Ascending aorta (tissue), 2 donors: ENCODE results near the gene USPL1. TPM values are rescaled to one million over a fixed set of nuclear protein-coding genes. Genes with fewer than 3 reads are reported as not detected.
"Not testable (repeated sequence)": the region's sequence is repeated elsewhere in the genome, so short reads cannot be mapped to it uniquely, and the experiment has no call there.

Experiments used
- DNase-seq, 2 donors: peaks; one replicate each; pipeline ENCODE4 v3.0.0-alpha.2; 2019; ENCODE audit warnings: low spot score in 2 of 2
- H3K27ac ChIP-seq, 2 donors: fragments of 200-600 bp; sonication (generic); one replicate each; pipeline ENCODE4 v1.5.1; 2016 to 2017; ENCODE audit warnings: mild to moderate bottlenecking in 1 of 2
- H3K27me3 ChIP-seq: fragments of 200-600 bp; sonication (generic); one replicate; pipeline ENCODE4 v1.5.1; 2017
- H3K36me3 ChIP-seq, 2 donors: fragments of 200-600 bp; sonication (generic); one replicate each; pipeline ENCODE4 v1.5.1; 2016
- H3K4me1 ChIP-seq, 2 donors: fragments of 200-600 bp; sonication (generic); one replicate each; pipeline ENCODE4 v1.5.1; 2016 to 2017; ENCODE audit warnings: mild to moderate bottlenecking in 1 of 2
- H3K4me3 ChIP-seq, 2 donors: fragments of 200-600 bp; sonication (generic); one replicate each; pipeline ENCODE4 v1.5.1; 2016 to 2017; ENCODE audit warnings: mild to moderate bottlenecking in 1 of 2
- H3K9me3 ChIP-seq, 2 donors: fragments of 200-600 bp; sonication (generic); one replicate each; pipeline ENCODE4 v1.5.1; 2016
- intact Hi-C: fragments of 100-400 bp; cut with DNase I; formaldehyde crosslinking; loops from one replicate; pipeline ENCODE4 v1.15.1; 2023
- total RNA-seq: library from RNA; depleted of rRNA; stranded (reverse); fragments of >200 nt; gene quantifications from one replicate; pipeline ENCODE4 v1.1.0, GENCODE V29; 2016
- TF ChIP-seq, protein P1 (sequence below), 3 experiments: fragments of 200-600 bp in 2 of 3; fragments of 450-650 bp in 1 of 3; sonication (generic) in 2 of 3; IDR thresholded peaks; one replicate each; pipeline ENCODE4 v1.5.1; 2016 to 2019; ENCODE audit warnings: antibody characterized with exemption in 3 of 3, mild to moderate bottlenecking in 1 of 3, moderate library complexity in 1 of 3

Gene USPL1
- total RNA-seq, 1 donor from 2014 or later, result 4.0 TPM

DNA sequence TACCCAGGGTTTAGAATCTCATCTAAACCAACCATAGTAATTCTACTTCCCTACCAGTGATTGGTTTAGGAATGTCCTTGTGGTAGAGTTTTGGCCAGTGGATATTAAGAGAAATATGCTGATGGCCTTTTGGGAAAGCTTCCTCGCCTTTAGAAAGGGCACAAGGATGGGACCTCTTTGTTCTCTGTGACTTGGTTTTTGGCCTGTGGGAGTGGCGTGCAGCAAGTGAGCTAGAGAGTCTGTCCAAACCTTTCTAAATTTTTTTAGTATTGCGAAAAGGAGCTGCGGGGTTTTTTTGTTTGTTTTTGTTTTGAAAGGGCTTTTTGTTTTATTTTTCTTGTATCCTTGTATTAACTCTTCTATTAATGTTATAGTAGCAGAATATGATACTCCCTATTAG, 20.6 kb downstream of the USPL1 start:
- no peak for DNase-seq
- H3K4me1 ChIP-seq, result no peaks in the 10 kb centered on the region
- H3K4me3 ChIP-seq, result no peak overlapping the region
- H3K9me3 ChIP-seq, result no peaks in the 10 kb centered on the region
- TF ChIP-seq, protein P1, sequence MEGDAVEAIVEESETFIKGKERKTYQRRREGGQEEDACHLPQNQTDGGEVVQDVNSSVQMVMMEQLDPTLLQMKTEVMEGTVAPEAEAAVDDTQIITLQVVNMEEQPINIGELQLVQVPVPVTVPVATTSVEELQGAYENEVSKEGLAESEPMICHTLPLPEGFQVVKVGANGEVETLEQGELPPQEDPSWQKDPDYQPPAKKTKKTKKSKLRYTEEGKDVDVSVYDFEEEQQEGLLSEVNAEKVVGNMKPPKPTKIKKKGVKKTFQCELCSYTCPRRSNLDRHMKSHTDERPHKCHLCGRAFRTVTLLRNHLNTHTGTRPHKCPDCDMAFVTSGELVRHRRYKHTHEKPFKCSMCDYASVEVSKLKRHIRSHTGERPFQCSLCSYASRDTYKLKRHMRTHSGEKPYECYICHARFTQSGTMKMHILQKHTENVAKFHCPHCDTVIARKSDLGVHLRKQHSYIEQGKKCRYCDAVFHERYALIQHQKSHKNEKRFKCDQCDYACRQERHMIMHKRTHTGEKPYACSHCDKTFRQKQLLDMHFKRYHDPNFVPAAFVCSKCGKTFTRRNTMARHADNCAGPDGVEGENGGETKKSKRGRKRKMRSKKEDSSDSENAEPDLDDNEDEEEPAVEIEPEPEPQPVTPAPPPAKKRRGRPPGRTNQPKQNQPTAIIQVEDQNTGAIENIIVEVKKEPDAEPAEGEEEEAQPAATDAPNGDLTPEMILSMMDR (IDR thresholded peaks at IDR 0.05), result no peak
- intact Hi-C loops, result no loop called here
- no peaks in the 10 kb centered on the region for H3K27me3 ChIP-seq
- no peak overlapping the region for H3K27ac ChIP-seq
- peaks cover 15 to 31% of the 10 kb centered on the region in 2 donors for H3K36me3 ChIP-seq

DNA sequence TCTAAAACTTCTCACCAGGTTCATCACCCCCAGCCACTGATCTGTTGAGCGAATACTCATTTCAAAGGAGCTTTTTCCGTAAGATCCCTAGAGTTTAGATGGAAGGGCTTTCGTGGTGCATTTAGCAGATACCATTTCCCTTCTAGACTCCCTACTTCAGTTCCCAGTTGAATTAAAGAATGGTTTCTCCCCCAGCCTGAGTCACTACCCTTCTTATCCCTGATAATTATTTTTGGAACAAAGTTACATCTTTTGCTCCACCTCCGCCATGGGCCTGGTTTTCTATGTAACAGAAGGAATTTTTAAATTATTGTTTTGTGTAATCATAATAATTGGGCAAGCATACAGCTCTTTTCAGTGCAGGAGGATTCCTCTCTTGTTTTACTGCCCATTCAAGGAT, 22.0 kb downstream of the USPL1 start:
- H3K27me3 ChIP-seq, result no peaks in the 10 kb centered on the region
- peaks cover 28 to 35% of the 10 kb centered on the region in 2 donors for H3K36me3 ChIP-seq

DNA sequence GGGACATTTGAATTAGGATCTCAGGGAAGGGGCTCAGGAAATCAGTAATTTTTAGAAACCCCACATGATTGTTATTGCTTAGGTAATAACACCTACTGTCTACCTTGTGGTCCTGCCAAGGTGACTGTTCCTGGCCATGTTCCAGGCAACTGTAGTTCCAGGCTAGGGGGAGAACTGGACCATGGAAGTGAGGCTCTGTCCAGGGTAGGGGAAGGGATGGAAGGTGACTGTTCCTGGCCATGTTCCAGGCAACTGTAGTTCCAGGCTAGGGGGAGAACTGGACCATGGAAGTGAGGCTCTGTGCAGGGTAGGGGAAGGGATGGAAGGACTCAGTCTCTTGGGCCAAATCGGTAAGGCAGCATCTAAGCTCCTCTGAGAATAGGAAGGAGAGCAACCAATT, 23.5 kb downstream of the USPL1 start:
- H3K4me3 ChIP-seq, intact Hi-C loops, H3K9me3 ChIP-seq, H3K4me1 ChIP-seq, DNase-seq, H3K27ac ChIP-seq, H3K27me3 ChIP-seq: not testable (repeated sequence)
- peaks cover 28 to 41% of the 10 kb centered on the region in 2 donors for H3K36me3 ChIP-seq

More for the DNA sequence above, 22.0 kb downstream of the USPL1 start:
- TF ChIP-seq, protein P1 (IDR thresholded peaks at IDR 0.05), result no peak
- intact Hi-C loops, result no loop called here
- DNase-seq, result no peak
- H3K9me3 ChIP-seq, result no peaks in the 10 kb centered on the region
- H3K27ac ChIP-seq, result no peak overlapping the region
- no peaks in the 10 kb centered on the region for H3K4me1 ChIP-seq
- H3K4me3 ChIP-seq, result no peak overlapping the region

DNA sequence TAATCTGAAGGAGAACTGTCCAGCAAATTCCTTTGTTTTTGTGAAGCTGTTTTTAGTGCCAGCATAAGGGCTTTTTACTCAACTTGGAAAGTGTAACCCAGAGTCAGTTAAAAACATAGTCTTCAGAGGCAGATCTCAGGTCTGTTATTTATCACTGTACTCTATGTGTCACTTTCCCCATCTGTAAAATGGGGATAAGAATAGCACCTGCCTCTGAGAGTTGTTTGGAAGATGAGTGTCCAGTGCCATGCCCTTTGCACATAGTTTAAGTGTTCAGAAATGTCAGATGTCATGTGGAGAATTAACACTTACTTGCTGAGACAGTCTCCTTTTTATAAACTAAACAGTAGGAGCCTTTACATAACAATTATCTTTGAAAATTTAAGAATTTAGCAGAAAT, 27.9 kb downstream of the USPL1 start:
- Histone ChIP-seq H3K27me3 (no peaks in the 10 kb centered on the region), H3K36me3 (peaks cover 56 to 60% of the 10 kb centered on the region in 2 donors), H3K4me3 (no peak overlapping the region), H3K4me1 (no peaks in the 10 kb centered on the region), H3K27ac (no peak overlapping the region), H3K9me3 (no peaks in the 10 kb centered on the region)
- intact Hi-C loops, result no loop called here
- no peak for DNase-seq
- TF ChIP-seq, protein P1 (IDR thresholded peaks at IDR 0.05), result no peak

DNA sequence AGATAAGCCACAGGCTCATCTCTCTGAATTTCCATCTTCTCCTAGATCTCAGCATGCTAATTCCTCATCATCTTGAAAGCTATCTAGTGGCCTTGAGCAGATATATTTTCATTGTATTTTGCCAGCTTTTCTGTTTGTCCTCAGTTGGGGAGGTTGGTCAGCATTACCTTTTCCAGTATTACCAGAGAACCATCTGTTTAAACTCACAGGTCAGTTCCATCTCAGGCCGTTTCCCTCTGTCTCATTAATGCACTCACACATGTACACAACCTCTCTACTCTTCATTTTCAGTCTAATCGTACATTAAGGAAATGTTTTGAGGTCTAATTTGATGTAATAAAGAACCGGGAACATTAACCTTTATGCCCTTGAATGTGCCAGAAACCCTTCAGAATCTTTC, 29.7 kb downstream of the USPL1 start:
- H3K27me3 ChIP-seq, result no peaks in the 10 kb centered on the region
- peaks cover 54 to 57% of the 10 kb centered on the region in 2 donors for H3K36me3 ChIP-seq
- H3K9me3 ChIP-seq, result no peaks in the 10 kb centered on the region
- TF ChIP-seq, protein P1 (IDR thresholded peaks at IDR 0.05), result no peak
- no peak for DNase-seq
- intact Hi-C loops, result no loop called here
- H3K4me3 ChIP-seq, result no peak overlapping the region
- H3K4me1 ChIP-seq, result no peaks in the 10 kb centered on the region
- H3K27ac ChIP-seq, result no peak overlapping the region

DNA sequence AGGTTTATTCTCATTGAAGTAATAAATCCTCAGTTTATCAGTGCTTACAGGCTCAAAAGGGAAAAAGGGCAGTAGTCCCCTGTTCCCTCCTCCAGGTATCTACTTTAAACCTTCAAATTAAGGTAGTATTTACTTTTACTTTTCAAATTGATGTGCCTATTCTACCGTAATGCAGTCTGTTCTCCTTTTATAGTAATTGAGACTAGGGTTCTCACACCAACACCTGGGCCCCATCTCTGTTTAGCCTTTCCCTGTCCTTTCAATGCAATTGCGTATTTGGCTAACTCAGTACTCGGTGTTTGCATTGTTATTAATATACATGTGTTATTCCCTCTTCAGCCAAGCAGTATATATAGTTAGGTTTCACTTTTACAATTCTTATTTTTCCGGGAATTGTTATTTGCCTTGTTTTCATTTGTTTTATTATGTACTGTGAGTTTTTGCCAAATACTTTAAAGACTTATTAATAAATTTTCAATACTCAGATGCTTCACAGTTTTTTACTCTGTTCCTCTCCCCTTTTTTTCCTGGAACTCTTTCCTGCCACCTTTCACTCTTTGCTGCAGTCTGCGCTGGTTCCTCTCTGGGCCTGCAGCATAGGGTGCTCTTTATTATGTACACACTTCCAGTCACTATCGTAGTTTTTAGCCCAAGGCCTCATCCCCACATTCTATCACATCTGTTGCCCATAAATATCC, 30.3 kb downstream of the USPL1 start:
- no peaks in the 10 kb centered on the region for H3K27me3 ChIP-seq
- TF ChIP-seq, protein P1 (IDR thresholded peaks at IDR 0.05), result no peak
- peaks cover 49 to 56% of the 10 kb centered on the region in 2 donors for H3K36me3 ChIP-seq
- H3K27ac ChIP-seq, result no peak overlapping the region
- intact Hi-C loops, result no loop called here
- H3K4me3 ChIP-seq, result no peak overlapping the region
- no peaks in the 10 kb centered on the region for H3K4me1 ChIP-seq
- H3K9me3 ChIP-seq, result no peaks in the 10 kb centered on the region
- no peak for DNase-seq
